ENCODE data around the gene SBNO2.
"Not testable (repeated sequence)": the region's sequence is repeated elsewhere in the genome, so short reads cannot be mapped to it uniquely, and the experiment has no call there.

SBNO2 gene

GRCh38 chr19:1136201-1136600, 37.9 kb downstream of the SBNO2 start:
- no peak for DNase-seq (ENCODE audit: low read depth)

GRCh38 chr19:1135454-1135853, 38.6 kb downstream of the SBNO2 start:
- no peak for DNase-seq (ENCODE audit: low read depth)

DNA sequence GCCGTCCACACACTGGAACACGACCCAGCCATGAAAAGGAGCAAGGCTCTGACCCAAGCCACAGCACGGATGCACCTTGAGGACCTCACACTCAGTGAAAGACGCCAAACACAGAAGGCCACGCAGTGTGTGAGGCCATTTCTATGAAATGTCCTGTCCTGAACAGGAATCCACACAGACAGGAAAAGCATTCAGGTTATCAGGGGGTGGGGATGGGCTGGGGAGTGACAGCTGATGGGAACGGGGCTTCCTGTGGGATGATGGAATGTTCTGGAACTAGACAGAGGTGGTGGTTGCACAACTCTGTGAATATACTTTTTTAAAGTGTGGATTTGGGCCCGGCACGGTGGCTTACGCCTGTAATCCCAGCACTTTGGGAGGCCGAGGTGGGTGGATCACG, 39.6 kb downstream of the SBNO2 start:
- DNase-seq (ENCODE audit: low read depth) = no peak

DNA sequence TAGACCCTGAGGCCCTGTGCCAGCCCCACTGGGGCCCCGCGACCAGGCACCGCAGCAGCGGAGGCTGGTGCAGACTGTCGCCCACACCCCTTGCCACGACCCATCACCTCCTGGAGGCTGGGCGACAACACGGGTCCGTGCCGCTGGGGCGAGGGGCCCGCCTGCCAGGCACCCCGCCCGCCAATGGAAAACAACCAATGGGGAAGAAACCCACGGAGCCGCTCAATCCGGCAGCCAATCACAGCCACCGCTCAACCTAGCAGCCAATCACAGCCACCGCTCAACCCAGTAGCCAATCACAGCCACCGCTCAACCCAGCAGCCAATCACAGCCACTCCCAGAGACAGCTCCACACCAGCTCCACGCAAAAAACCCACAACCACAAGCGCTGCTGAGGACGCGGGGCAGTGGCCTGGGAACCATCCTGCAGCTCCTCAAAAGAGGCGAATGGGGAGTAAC, 40.6 kb downstream of the SBNO2 start:
- DNase-seq (ENCODE audit: low read depth) = no peak

GRCh38 chr19:1132552-1133383, 41.3 kb downstream of the SBNO2 start:
- DNase-seq (ENCODE audit: low read depth) = no peak

- DNase-seq (ENCODE audit: low read depth) = peak; percentile 83
Observed at GRCh38 chr19:1131718-1132551, 42.1 kb downstream of the SBNO2 start.

- no peak for DNase-seq (ENCODE audit: low read depth)
Observed at GRCh38 chr19:1130771-1131717, 43.0 kb downstream of the SBNO2 start.

DNA sequence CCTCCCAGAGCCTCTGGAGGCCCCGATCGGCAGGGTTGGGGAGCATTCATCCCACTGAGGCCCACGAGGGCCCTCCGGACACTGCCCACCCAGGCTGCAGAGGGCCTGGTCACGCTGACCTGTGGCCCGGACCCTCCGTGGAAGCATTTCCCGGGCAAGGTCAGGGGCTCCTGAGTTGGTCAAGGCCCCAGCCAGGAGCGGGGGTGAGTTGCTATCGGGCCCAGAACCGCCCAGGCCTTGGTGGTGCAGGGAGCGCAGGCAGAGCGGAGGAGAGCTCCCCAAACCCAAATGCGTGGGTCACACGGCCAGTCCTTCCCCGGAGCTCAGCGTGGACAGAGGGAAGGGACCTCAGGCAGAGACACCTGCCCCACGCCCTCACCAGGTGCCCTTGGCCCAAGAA, 44.5 kb downstream of the SBNO2 start:
- DNase-seq (ENCODE audit: low read depth) = no peak

- not testable (repeated sequence) for DNase-seq (ENCODE audit: low read depth)
Observed at GRCh38 chr19:1129084-1129483, 45.0 kb downstream of the SBNO2 start.

GRCh38 chr19:1128106-1128505, 46.0 kb downstream of the SBNO2 start:
- no peak for DNase-seq (ENCODE audit: low read depth)

DNA sequence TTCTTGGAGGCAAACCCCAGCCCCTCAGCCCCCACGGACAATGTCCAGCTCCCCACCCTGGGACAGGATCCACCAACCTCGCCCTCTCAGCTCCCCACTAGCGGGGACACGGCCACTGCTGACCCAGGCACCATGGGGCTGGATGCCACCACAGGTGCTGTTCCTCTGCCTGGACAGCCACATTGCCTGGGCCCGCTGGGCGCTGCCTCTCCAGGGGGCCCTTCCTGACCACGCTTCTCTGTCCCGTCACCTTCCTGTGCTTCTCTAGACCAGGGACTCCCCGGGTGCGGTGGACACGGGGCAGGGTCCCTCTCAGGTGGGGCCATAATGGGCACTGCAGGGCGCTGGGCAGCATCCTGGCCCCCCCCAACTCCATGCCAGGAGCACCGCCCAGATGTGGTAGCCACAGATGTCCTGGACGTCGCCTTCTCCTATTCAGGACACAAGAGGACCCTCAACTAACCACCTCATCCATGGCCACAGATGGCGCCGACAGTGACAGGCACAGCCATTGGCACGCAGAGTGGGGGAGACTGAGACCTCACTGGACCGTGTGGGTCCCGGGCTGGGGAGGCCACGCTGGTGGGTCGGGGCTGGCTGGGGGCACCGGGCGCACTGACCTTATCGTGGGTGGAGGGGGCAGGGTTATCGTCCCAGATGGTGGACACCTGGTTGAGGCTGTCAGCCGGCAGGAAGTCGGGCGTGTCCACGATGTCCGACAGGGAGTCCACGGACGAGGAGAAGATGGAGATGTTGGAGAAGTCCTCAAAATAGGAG, 46.9 kb downstream of the SBNO2 start:
- no peak for DNase-seq (ENCODE audit: low read depth)

- DNase-seq (ENCODE audit: low read depth) = no peak
Observed at GRCh38 chr19:1125601-1126467, 48.2 kb downstream of the SBNO2 start.

DNA sequence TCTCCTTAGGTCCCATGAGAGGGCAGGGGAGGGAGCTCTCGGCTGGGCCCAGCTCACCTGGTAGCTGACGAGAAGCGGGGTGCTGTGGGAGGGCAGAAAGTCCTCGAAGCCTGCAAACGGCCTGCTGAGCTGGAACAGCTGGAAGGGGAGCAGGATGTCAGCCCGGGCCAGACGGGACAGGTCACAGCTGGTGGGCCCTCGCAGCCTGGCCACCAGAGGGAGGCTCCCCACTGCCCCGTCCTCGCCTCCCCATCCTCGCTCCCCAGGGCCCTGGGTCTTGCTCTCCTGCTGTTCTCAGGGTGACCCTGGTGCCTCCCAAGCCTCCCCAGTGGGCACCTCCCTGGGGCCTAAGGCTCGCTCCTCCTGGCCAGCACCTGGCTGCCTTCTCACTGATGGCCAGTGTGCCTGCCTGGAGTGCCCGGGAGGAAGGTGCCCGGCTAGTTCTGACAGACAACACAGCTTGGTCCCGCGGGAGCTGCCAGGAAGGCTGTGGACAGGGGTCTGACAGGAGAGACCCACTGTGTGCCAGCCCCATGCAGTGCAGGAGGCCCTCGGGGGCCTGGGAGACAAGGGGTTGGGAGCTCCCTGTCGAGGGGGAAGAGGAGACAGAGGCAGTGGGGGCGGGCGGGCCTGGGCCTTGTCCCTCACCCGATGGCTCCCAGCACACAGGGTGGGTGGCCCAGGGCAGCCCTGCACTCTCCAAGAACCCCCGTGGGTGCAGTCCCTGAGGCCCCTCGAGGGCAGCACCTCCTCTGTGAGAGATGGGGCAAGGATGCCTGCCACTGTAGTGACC, 50.0 kb downstream of the SBNO2 start:
- no peak for DNase-seq (ENCODE audit: low read depth)

DNA sequence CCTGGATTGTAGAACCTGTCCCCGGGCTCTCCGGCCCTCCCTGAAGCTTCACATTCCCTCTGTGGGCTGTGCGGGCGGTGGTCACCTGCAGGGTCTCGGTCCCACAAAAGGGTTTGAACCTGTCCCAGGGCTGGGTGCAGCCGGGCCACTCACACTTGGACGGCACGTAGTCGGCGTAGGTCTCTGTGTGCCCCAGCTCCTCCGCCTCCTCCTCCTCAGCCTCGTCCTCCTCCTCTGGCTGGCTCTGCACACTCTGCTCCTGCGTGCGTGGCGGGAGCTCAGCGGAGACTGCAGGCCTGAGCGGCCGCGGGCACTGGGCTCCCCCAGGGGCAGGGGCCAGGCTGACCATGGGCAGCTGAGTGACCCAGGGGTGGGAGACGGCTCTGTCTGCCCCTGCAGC, 50.7 kb downstream of the SBNO2 start:
- no peak for DNase-seq (ENCODE audit: low read depth)

- DNase-seq (ENCODE audit: low read depth) = peak; percentile 40
Observed at GRCh38 chr19:1122972-1123363, 51.1 kb downstream of the SBNO2 start.

- DNase-seq (ENCODE audit: low read depth) = no peak
Observed at GRCh38 chr19:1122021-1122971, 51.8 kb downstream of the SBNO2 start.

DNA sequence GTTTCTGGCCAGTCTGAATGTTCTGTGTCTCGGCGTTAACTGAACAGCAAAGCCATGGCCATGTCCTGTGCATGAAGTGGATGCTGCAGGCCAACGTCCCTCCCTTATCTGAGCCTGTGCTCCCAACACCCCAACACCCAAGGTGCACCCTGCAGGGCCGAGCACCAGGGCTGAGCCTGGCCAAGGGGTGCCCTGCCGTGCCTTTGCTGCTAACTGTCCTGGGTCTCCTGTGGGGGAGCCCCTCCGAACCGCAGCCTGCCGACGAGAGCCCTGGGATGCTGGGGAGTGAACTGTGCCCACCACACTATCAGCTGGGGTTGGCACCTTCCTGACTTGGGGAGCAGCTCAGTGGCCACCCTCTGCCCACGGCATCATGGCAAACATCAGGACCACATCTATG, 52.7 kb downstream of the SBNO2 start:
- DNase-seq (ENCODE audit: low read depth) = no peak

Data from GM04504 (cell line).